Measurements from ENCODE around the gene DOCK9.

Gene DOCK9

DNA sequence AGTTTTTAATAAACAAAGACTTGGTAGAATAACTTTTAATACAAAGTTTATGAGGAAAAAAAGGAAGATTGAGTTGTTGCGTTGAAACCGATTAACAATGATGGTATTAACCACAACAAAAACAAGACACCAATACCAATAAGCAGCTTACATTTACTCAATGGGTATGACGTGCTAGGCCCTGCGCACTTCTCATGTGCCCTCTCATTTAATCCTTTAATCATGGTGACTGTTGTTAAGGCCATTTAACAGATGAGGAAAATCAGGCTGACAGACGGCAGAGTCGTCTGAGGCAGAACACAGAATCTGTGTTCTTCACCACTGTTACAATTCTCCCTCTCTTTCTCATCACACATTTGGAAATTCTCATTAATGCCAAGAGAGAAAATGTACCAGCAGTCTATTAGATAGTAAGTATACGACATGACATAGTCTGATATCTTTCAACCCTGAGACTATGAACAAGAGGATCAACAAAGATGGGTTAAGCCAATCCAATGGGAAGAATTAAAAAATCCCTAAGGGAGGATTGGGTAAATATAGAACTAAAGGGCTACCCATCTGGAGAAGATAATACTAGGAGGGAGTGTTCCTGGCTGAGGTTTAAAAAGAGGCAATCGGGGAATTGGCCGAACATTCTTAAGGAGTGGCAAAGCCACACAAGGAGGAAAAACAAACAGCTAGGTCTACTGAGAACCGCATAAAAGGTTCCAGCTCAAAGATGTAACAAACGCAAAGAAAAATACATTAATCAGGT is 54.0 kb downstream of the DOCK9 start:
- H3K36me3 ChIP-seq, result peaks cover 0 to 16% (median 15%) of the 10 kb centered on the region in 3 donors
- intact Hi-C loops (cut with DNase I; ENCODE audit: low total_unique reads), result no loop called here
- no peak for DNase-seq
- peak overlapping the region; percentile 21 to 38 for H3K27ac ChIP-seq
- TF ChIP-seq, protein P1, sequence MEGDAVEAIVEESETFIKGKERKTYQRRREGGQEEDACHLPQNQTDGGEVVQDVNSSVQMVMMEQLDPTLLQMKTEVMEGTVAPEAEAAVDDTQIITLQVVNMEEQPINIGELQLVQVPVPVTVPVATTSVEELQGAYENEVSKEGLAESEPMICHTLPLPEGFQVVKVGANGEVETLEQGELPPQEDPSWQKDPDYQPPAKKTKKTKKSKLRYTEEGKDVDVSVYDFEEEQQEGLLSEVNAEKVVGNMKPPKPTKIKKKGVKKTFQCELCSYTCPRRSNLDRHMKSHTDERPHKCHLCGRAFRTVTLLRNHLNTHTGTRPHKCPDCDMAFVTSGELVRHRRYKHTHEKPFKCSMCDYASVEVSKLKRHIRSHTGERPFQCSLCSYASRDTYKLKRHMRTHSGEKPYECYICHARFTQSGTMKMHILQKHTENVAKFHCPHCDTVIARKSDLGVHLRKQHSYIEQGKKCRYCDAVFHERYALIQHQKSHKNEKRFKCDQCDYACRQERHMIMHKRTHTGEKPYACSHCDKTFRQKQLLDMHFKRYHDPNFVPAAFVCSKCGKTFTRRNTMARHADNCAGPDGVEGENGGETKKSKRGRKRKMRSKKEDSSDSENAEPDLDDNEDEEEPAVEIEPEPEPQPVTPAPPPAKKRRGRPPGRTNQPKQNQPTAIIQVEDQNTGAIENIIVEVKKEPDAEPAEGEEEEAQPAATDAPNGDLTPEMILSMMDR (IDR thresholded peaks at IDR 0.05), result no peak
- no peak overlapping the region for H3K4me3 ChIP-seq
- H3K27me3 ChIP-seq, result no peaks in the 10 kb centered on the region
- H3K4me1 ChIP-seq, result peaks cover 0 to 6% (median 0%) of the 10 kb centered on the region in 4 donors
- no peaks in the 10 kb centered on the region for H3K9me3 ChIP-seq

- no peak for DNase-seq
- Histone ChIP-seq H3K4me3 (no peak overlapping the region), H3K27me3 (no peaks in the 10 kb centered on the region), H3K9me3 (no peaks in the 10 kb centered on the region), H3K4me1 (no peaks in the 10 kb centered on the region), H3K36me3 (peaks cover 0 to 17% (median 16%) of the 10 kb centered on the region in 3 donors), H3K27ac (no peak overlapping the region)
- intact Hi-C loops (cut with DNase I; ENCODE audit: low total_unique reads), result no loop called here
- TF ChIP-seq, protein P1 (IDR thresholded peaks at IDR 0.05), result no peak
These were observed 55.6 kb downstream of the DOCK9 start for GRCh38 chr13:98922306-98922705.

DNA sequence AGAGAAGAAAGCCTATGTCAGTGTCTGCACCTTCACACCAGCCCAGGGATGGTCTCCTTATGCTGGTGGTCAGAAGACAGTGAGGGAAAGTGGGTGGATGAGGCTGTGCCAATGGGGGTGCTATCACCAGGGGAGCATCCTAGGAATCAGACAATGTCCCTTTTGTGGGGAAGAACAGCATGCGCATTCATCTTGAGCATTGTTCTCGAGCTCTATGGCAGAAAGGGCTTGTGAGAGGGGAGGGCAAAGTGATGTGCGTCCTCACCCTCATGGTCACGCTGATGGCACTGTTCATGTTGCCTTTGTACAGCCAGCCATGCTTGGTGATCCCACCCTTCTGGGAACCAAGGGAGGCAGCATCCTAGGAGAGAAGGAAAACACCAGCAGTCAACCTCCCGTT is 56.1 kb downstream of the DOCK9 start:
- no peak for DNase-seq
- intact Hi-C loops (cut with DNase I; ENCODE audit: low total_unique reads), result no loop called here
- H3K27ac ChIP-seq, result no peak overlapping the region

DNA sequence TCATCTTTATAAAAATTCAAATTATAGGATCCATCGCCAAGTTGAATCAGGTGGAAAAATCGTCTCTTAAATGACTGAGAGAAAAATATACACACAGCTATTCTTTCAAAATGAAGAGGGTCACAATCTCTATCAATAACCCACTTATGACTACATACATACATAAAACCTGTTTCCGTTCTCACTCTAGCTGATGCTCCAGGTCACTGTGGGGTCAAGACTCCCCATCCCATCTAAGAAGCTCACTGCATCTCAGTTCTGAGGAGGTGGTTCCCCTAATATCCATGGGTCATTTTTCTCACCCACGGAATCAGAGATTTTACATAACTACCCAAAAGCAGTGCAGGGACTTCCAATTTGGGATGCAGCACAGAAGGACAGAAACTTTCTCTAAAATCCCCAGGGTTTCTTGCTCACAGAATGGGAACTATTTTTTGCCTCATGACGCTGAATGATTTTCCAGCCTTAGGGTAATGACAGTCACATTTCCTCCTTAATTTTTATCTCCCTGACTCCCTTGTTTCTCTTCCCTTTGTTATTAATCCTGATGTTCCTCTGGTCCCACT is 56.8 kb downstream of the DOCK9 start:
- Histone ChIP-seq H3K27ac (no peak overlapping the region), H3K4me3 (no peak overlapping the region), H3K4me1 (no peaks in the 10 kb centered on the region), H3K36me3 (peaks cover 0 to 17% (median 16%) of the 10 kb centered on the region in 3 donors), H3K27me3 (no peaks in the 10 kb centered on the region), H3K9me3 (no peaks in the 10 kb centered on the region)
- DNase-seq, result no peak
- TF ChIP-seq, protein P1 (IDR thresholded peaks at IDR 0.05), result no peak
- intact Hi-C loops (cut with DNase I; ENCODE audit: low total_unique reads), result no loop called here

More for the DNA sequence above, 56.1 kb downstream of the DOCK9 start:
- H3K36me3 ChIP-seq, result peaks cover 0 to 17% (median 16%) of the 10 kb centered on the region in 3 donors
- H3K9me3 ChIP-seq, result no peaks in the 10 kb centered on the region
- TF ChIP-seq, protein P1 (IDR thresholded peaks at IDR 0.05), result no peak
- no peaks in the 10 kb centered on the region for H3K27me3 ChIP-seq
- H3K4me1 ChIP-seq, result no peaks in the 10 kb centered on the region
- H3K4me3 ChIP-seq, result no peak overlapping the region

DNA sequence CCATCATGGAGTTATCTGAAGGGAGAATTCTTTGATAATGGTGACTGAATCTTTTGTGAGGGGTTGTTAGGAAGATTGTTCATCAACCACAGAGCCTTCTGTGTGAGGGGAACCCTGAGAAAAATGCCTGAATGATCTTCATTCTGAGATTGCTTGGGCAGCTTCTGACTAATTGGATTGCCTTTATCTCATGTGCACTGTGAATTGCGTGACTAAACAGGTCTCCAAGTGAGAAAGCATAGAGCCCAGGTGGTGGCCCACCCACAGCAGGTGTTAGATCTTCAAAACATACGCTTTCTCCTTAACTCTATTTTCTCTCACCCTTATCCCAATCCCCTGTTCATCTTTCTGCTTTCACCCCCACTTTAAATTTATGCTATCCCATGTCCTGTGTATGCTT is 58.3 kb downstream of the DOCK9 start:
- no peak for DNase-seq
- peaks cover 0 to 17% (median 17%) of the 10 kb centered on the region in 3 donors for H3K36me3 ChIP-seq
- H3K27me3 ChIP-seq, result no peaks in the 10 kb centered on the region
- no peak overlapping the region for H3K4me3 ChIP-seq
- no peaks in the 10 kb centered on the region for H3K4me1 ChIP-seq
- TF ChIP-seq, protein P1 (IDR thresholded peaks at IDR 0.05), result no peak
- H3K27ac ChIP-seq, result no peak overlapping the region
- no peaks in the 10 kb centered on the region for H3K9me3 ChIP-seq
- intact Hi-C loops (cut with DNase I; ENCODE audit: low total_unique reads), result no loop called here

All from tibial artery (tissue), 4 donors.